Measurements from ENCODE around the gene ITIH2. TPM values are rescaled to one million over a fixed set of nuclear protein-coding genes. Genes with fewer than 3 reads are reported as not detected.
"Not testable (repeated sequence)": the region's sequence is repeated elsewhere in the genome, so short reads cannot be mapped to it uniquely, and the experiment has no call there.

Gene ITIH2
- total RNA-seq (2014; rRNA removed; shearing (Covaris generic)): not detected in 2 replicates

- no peak for DNase-seq (ENCODE audit: low spot score)
These were observed at the start of gene ITIH2 for GRCh38 chr10:7703140-7703539. Gene ITIH2 (plus strand): TSS chr10:7703316. CDS start chr10:7703435, 119 bp downstream.

GRCh38 chr10:7657079-7657478 is 46.0 kb upstream of the ITIH2 start:
- not testable (repeated sequence) for DNase-seq (ENCODE audit: low spot score)

GRCh38 chr10:7657552-7657951 is 45.6 kb upstream of the ITIH2 start:
- no peak for DNase-seq (ENCODE audit: low spot score)

- peak; percentile 5 for DNase-seq (ENCODE audit: low spot score)
These were observed 43.6 kb upstream of the ITIH2 start for GRCh38 chr10:7659560-7659959.

GRCh38 chr10:7662522-7662921 is 40.6 kb upstream of the ITIH2 start:
- DNase-seq (ENCODE audit: low spot score): no peak

- no peak for DNase-seq (ENCODE audit: low spot score)
These were observed 38.4 kb upstream of the ITIH2 start for GRCh38 chr10:7664707-7665106.

GRCh38 chr10:7665767-7666166 is 37.3 kb upstream of the ITIH2 start:
- DNase-seq (ENCODE audit: low spot score): no peak

- no peak for DNase-seq (ENCODE audit: low spot score)
These were observed 36.7 kb upstream of the ITIH2 start, which contains the start of gene ITIH5 for GRCh38 chr10:7666253-7667023. Gene ITIH5 (minus strand): TSS chr10:7666966. CDS start chr10:7666892, 74 bp downstream.

GRCh38 chr10:7667262-7668141 is 35.6 kb upstream of the ITIH2 start:
- no peak for DNase-seq (ENCODE audit: low spot score)

GRCh38 chr10:7670157-7670556 is 33.0 kb upstream of the ITIH2 start:
- no peak for DNase-seq (ENCODE audit: low spot score)

GRCh38 chr10:7672341-7673134 is 30.6 kb upstream of the ITIH2 start:
- DNase-seq (ENCODE audit: low spot score): no peak

- DNase-seq (ENCODE audit: low spot score): no peak
These were observed 23.9 kb upstream of the ITIH2 start for GRCh38 chr10:7679256-7679655.

- DNase-seq (ENCODE audit: low spot score): peak; percentile 13
These were observed 23.0 kb upstream of the ITIH2 start for GRCh38 chr10:7680078-7680477.

- no peak for DNase-seq (ENCODE audit: low spot score)
These were observed 16.6 kb upstream of the ITIH2 start for GRCh38 chr10:7686351-7687171.

- peak; percentile 90 for DNase-seq (ENCODE audit: low spot score)
These were observed 15.7 kb upstream of the ITIH2 start for GRCh38 chr10:7687228-7687907.

GRCh38 chr10:7689591-7689990 is 13.5 kb upstream of the ITIH2 start:
- DNase-seq (ENCODE audit: low spot score): no peak

- DNase-seq (ENCODE audit: low spot score): not testable (repeated sequence)
These were observed 12.1 kb upstream of the ITIH2 start for GRCh38 chr10:7690885-7691597.

- not testable (repeated sequence) for DNase-seq (ENCODE audit: low spot score)
These were observed 10.7 kb upstream of the ITIH2 start for GRCh38 chr10:7692368-7692767.

GRCh38 chr10:7693194-7693593 is 9.9 kb upstream of the ITIH2 start:
- not testable (repeated sequence) for DNase-seq (ENCODE audit: low spot score)

GRCh38 chr10:7696545-7696944 is 6.6 kb upstream of the ITIH2 start:
- DNase-seq (ENCODE audit: low spot score): no peak
